A673 (cell line): ENCODE data around the gene NTRK3. TPM values are rescaled to one million over a fixed set of nuclear protein-coding genes. Genes with fewer than 3 reads are reported as not detected.

Experiments used
- BruUV-seq: library from RNA; stranded (reverse); fragments of 400-500 nt; replicated peaks from 2 replicates; lab custom pipeline; 2021; lab: Mats Ljungman, UMichigan
- CTCF ChIA-PET: fragments of 300-600 bp; sonication (Branson Sonifier 250); formaldehyde crosslinking; loops from one replicate; lab custom pipeline; 2022; ENCODE audit warnings: antibody characterized with exemption; lab: Charles Lee
- POLR2A ChIA-PET: fragments of 300-600 bp; sonication (Branson Sonifier 250); formaldehyde crosslinking; loops from one replicate; lab custom pipeline; 2022; ENCODE audit warnings: antibody characterized with exemption; ENCODE audit not compliant: low non-redundant PET; lab: Charles Lee
- DNase-seq: peaks from one replicate; pipeline ENCODE4 v3.0.0-alpha.2; 2015; ENCODE audit warnings: low spot score
- H3K27ac ChIP-seq: fragments of 200-600 bp; sonication (generic); 2 replicates; pipeline ENCODE4 v1.5.1; 2016; ENCODE audit warnings: mixed run types, low read depth, mild to moderate bottlenecking, mixed read lengths, antibody characterized with exemption, low read length; ENCODE audit not compliant: poor library complexity, severe bottlenecking
- H3K27me3 ChIP-seq: fragments of 200-600 bp; sonication (generic); replicated peaks from 2 replicates; pipeline ENCODE4 v1.6.1; 2017; ENCODE audit warnings: mixed run types, low read depth, mild to moderate bottlenecking, mixed read lengths, antibody characterized with exemption, low read length; ENCODE audit not compliant: insufficient read depth, poor library complexity
- H3K36me3 ChIP-seq: fragments of 200-600 bp; sonication (generic); 2 replicates; pipeline ENCODE4 v1.6.1; 2016; ENCODE audit warnings: mixed run types, mild to moderate bottlenecking, mixed read lengths, antibody characterized with exemption, low read length; ENCODE audit not compliant: insufficient read depth, poor library complexity, severe bottlenecking
- H3K4me1 ChIP-seq: fragments of 200-600 bp; sonication (generic); 2 replicates; pipeline ENCODE4 v1.6.1; 2017; ENCODE audit warnings: mixed run types, mild to moderate bottlenecking, mixed read lengths, antibody characterized with exemption, low read length; ENCODE audit not compliant: insufficient read depth, poor library complexity, severe bottlenecking
- H3K4me3 ChIP-seq: fragments of 200-600 bp; sonication (generic); 2 replicates; pipeline ENCODE4 v1.5.1; 2016; ENCODE audit warnings: low read depth, mixed run types, mild to moderate bottlenecking, mixed read lengths, low read length; ENCODE audit not compliant: poor library complexity, severe bottlenecking
- H3K9me3 ChIP-seq: fragments of 200-600 bp; sonication (generic); 2 replicates; pipeline ENCODE4 v1.6.1; 2016; ENCODE audit warnings: mixed run types, low read depth, mild to moderate bottlenecking, mixed read lengths, antibody characterized with exemption, low read length; ENCODE audit not compliant: poor library complexity, severe bottlenecking
- EZH2 ChIP-seq: fragments of 200-600 bp; sonication (generic); IDR thresholded peaks from 2 replicates; pipeline ENCODE4 v1.6.1; 2017; ENCODE audit warnings: borderline replicate concordance, low read depth, mild to moderate bottlenecking, mixed read lengths, antibody characterized with exemption, low read length; ENCODE audit not compliant: poor library complexity, severe bottlenecking
- intact Hi-C: fragments of 100-400 bp; cut with micrococcal nuclease; formaldehyde crosslinking; loops from one replicate; pipeline ENCODE4 v1.10.0; 2022; ENCODE audit not compliant: unreplicated experiment
- total RNA-seq: library from RNA; stranded (reverse); gene quantifications from 2 replicates; pipeline ENCODE4 v1.2.3, GENCODE V29; 2021
- TF ChIP-seq, protein P1 (sequence below): fragments of 300-800, 200-600 bp; sonication (generic); conservative IDR thresholded peaks from 2 replicates; pipeline ENCODE4 v1.5.1; 2017; ENCODE audit warnings: low read depth, mild to moderate bottlenecking, antibody characterized with exemption, low read length, moderate library complexity, mixed read lengths

Gene NTRK3
- total RNA-seq, 1 experiment from 2014 or later = not detected

- no peak for DNase-seq
- Histone ChIP-seq H3K27ac (no peak overlapping the region), H3K4me1 (no peaks in the 10 kb centered on the region), H3K27me3 (no peaks in the 10 kb centered on the region), H3K4me3 (no peak overlapping the region), H3K36me3 (no peaks in the 10 kb centered on the region), H3K9me3 (no peaks in the 10 kb centered on the region)
- no peak for TF ChIP-seq EZH2
- TF ChIP-seq, protein P1, sequence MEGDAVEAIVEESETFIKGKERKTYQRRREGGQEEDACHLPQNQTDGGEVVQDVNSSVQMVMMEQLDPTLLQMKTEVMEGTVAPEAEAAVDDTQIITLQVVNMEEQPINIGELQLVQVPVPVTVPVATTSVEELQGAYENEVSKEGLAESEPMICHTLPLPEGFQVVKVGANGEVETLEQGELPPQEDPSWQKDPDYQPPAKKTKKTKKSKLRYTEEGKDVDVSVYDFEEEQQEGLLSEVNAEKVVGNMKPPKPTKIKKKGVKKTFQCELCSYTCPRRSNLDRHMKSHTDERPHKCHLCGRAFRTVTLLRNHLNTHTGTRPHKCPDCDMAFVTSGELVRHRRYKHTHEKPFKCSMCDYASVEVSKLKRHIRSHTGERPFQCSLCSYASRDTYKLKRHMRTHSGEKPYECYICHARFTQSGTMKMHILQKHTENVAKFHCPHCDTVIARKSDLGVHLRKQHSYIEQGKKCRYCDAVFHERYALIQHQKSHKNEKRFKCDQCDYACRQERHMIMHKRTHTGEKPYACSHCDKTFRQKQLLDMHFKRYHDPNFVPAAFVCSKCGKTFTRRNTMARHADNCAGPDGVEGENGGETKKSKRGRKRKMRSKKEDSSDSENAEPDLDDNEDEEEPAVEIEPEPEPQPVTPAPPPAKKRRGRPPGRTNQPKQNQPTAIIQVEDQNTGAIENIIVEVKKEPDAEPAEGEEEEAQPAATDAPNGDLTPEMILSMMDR = no peak
- ChIA-PET POLR2A (no interaction called here), CTCF (no interaction called here)
- no TSS peak for BruUV-seq
- intact Hi-C loops = no loop called here
Measured at GRCh38 chr15:88016406-88016805, 240.1 kb downstream of the NTRK3 start.

DNA sequence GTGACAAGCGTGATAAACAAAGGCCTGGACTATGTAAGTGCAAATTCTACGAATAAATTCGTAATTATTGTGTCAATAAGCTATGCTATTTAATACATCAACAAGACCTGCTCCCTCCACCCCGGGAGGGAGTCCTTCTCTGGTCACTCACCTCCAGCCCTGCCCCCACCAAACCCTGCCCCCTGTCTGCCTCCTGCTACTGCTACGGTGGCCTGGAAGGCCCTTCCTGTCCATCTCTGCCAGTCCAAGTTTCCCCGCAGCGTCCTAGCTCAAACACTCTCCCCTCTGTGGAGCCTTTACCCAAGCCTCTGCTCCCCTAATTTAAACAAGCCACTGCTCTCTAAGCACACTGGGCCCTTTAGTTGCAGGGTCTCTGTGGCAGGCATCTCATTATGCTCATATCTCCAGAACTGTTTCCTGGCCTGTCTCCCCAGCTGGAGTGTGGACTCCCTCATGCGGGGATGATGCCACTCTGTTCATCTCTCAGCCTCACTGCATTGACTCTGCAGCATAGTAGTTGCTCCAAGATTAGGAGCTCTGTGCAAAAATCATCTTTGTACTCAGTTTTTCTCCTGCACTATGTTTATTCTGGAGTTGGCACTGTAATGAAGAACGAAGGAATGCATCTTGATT is 241.2 kb downstream of the NTRK3 start:
- CTCF ChIA-PET = no interaction called here

DNA sequence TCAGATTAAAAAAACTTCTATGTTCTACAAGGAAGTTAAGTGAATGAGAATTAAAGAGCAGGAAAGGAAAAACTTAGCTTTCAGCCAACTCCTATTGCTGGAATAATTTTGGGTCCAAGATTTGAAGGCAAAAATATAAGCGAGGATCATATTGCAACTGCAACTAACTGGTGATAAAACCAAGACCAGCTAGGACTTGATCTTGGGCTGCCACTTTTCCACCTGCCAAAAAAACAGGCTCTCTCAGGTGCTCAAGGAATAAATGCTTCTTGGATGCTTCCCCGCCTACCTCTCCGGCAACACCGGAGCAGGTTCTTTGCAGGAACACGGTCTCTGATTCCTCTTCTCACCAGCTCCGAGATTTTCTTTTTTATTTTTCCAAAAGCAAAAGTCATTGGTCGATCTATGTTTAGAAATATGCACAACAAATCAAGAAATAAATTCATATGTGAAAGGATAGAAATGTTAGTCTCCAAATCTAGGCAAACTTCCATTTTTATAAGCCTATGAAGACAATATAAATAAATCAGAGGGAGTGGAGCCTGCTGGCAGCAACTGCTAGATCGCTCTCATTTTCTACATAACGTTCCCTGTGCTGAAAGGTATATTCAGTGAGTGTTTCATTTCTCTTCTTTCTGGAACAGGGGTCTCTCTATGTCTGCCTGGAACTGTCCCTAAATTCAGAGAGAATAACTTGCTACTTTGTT is 241.9 kb downstream of the NTRK3 start:
- DNase-seq = no peak
- H3K4me3 ChIP-seq = no peak overlapping the region
- no peaks in the 10 kb centered on the region for H3K9me3 ChIP-seq
- CTCF ChIA-PET = no interaction called here
- POLR2A ChIA-PET = no interaction called here
- H3K4me1 ChIP-seq = no peaks in the 10 kb centered on the region
- BruUV-seq = no TSS peak
- no peaks in the 10 kb centered on the region for H3K27me3 ChIP-seq
- TF ChIP-seq, protein P1 = no peak
- TF ChIP-seq EZH2 = no peak
- H3K36me3 ChIP-seq = no peaks in the 10 kb centered on the region
- intact Hi-C loops = no loop called here
- H3K27ac ChIP-seq = no peak overlapping the region

More for the DNA sequence above, 241.2 kb downstream of the NTRK3 start:
- POLR2A ChIA-PET = no interaction called here
- Histone ChIP-seq H3K27ac (no peak overlapping the region), H3K36me3 (no peaks in the 10 kb centered on the region), H3K4me1 (no peaks in the 10 kb centered on the region), H3K4me3 (no peak overlapping the region), H3K9me3 (no peaks in the 10 kb centered on the region), H3K27me3 (no peaks in the 10 kb centered on the region)
- intact Hi-C loops = no loop called here
- BruUV-seq = no TSS peak
- TF ChIP-seq, protein P1 = no peak
- DNase-seq = no peak
